BE2C (cell line): Measurements from ENCODE around the gene FXYD2.

Experiments
- DNase-seq: peaks from one replicate; pipeline ENCODE4 v3.0.0-alpha.2; 2020
- H3K27me3 ChIP-seq: fragments of 250-450 bp; sonication (Bioruptor Pico); 2 replicates; pipeline ENCODE4 v1.5.1; 2020; ENCODE audit warnings: mild to moderate bottlenecking
- H3K36me3 ChIP-seq: fragments of 250-450 bp; sonication (Bioruptor Pico); 2 replicates; pipeline ENCODE4 v1.5.1; 2020; ENCODE audit warnings: mild to moderate bottlenecking
- H3K4me1 ChIP-seq: fragments of 250-450 bp; sonication (Bioruptor Pico); 2 replicates; pipeline ENCODE4 v1.5.1; 2020
- H3K4me3 ChIP-seq: 2 replicates; pipeline ENCODE4 v1.5.1; 2011; ENCODE audit warnings: low read depth, low read length
- H3K9me3 ChIP-seq: fragments of 250-450 bp; sonication (Bioruptor Pico); 2 replicates; pipeline ENCODE4 v1.5.1; 2020
- TF ChIP-seq, protein P1 (sequence below): IDR thresholded peaks from 2 replicates; pipeline ENCODE4 v1.5.1; 2012; ENCODE audit warnings: mild to moderate bottlenecking, low read depth, low read length

The FXYD2 gene

DNA sequence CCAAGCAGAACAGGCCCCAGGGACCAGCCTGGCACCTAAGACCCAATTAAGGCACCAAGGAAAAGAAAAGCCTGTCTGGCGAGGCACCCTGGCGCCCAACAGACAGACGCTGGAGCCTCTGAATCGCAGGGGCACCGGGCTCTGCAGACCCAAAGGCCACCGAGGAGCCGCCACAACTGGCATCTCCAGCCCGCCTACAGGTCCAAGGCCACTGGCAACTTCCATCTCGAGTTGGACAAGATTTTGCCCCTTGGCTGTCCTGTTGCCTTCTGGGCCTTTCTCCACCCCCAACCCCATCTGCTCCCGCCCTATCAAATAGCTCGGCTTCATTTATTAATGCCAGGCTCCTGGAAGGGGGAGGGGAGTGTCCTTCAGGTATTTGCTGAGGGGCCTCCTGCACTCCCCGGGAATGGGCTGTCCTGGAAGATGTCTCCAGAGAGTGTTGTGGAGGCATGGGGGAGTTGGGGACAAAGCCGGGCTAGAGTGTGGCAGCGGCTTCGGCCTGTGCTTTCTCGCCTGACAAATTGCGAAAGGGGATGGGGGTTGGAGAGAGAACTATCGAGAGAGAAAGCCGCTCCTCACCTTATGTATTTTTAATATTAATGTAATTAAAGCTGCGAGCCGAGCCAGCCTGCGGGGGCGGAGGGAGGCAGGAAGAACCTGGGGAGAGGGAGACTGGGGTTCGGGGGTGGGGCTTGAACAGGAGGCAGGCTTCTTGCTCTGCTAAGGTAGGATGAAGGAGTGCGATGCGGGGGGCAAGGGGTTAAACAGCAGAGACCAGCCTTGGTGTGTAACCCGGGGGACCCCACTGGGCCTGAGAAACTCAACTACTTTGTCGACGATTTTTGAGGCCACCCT lies 29.5 kb downstream of the FXYD2 start:
- TF ChIP-seq, protein P1, sequence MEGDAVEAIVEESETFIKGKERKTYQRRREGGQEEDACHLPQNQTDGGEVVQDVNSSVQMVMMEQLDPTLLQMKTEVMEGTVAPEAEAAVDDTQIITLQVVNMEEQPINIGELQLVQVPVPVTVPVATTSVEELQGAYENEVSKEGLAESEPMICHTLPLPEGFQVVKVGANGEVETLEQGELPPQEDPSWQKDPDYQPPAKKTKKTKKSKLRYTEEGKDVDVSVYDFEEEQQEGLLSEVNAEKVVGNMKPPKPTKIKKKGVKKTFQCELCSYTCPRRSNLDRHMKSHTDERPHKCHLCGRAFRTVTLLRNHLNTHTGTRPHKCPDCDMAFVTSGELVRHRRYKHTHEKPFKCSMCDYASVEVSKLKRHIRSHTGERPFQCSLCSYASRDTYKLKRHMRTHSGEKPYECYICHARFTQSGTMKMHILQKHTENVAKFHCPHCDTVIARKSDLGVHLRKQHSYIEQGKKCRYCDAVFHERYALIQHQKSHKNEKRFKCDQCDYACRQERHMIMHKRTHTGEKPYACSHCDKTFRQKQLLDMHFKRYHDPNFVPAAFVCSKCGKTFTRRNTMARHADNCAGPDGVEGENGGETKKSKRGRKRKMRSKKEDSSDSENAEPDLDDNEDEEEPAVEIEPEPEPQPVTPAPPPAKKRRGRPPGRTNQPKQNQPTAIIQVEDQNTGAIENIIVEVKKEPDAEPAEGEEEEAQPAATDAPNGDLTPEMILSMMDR, result no peak
- H3K4me1 ChIP-seq, result peaks cover 3% of the 10 kb centered on the region; the same call in 1 of the 2 replicates
- H3K9me3 ChIP-seq, result no peaks in the 10 kb centered on the region
- H3K4me3 ChIP-seq, result no peak overlapping the region
- DNase-seq, result no peak
- peaks cover 28% of the 10 kb centered on the region for H3K27me3 ChIP-seq
- H3K36me3 ChIP-seq, result no peaks in the 10 kb centered on the region

DNA sequence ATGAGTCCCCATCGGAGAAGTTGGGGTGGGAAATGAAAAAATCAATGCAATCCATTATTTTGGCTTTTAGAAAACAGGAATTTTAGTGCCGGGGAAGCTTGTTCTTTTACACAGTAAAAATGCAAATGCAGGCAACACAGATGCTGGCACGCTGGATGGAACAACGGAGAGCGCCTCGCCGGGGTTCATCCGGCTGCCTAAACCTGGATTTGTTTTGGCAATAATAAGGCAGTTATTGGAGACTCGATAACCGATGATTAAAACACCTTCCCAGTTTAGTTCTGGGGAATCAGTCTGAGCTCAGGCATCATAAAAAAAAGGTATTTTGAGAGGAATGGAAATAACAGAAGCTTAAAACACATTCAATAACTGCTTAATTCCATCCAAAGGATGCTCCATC lies 30.4 kb downstream of the FXYD2 start:
- H3K36me3 ChIP-seq, result no peaks in the 10 kb centered on the region
- H3K9me3 ChIP-seq, result no peaks in the 10 kb centered on the region
- no peak overlapping the region for H3K4me3 ChIP-seq
- no peak for DNase-seq
- TF ChIP-seq, protein P1, result no peak
- H3K27me3 ChIP-seq, result peaks cover 28% of the 10 kb centered on the region
- H3K4me1 ChIP-seq, result peaks cover 3% of the 10 kb centered on the region; the same call in 1 of the 2 replicates

DNA sequence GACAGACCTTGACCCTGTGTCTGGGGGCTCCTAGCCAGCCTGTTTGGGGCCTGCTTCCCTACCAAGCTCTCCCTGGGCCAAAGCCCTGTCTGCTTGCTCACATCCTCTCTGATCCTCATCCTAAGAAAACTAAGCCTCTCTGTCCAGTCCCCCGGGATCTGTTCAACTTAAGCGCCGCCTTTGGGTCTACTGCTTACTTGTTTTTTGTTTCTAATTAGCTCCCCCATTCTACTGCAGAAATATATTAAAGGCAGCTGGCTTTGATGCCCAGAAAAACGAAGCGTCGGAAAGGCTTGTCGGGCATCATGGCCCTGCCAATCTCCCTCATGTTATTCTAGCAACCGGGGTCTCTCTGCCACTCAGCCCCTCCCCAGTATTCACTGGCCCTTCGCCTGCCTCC lies 31.0 kb downstream of the FXYD2 start:
- no peak for DNase-seq
- Histone ChIP-seq H3K36me3 (no peaks in the 10 kb centered on the region), H3K27me3 (peaks cover 28% of the 10 kb centered on the region), H3K4me1 (peaks cover 3% of the 10 kb centered on the region; the same call in 1 of the 2 replicates), H3K9me3 (no peaks in the 10 kb centered on the region), H3K4me3 (no peak overlapping the region)
- TF ChIP-seq, protein P1, result no peak

GRCh38 chr11:117792992-117793391 lies 31.6 kb downstream of the FXYD2 start:
- no peak for DNase-seq
- H3K27me3 ChIP-seq, result peaks cover 28% of the 10 kb centered on the region

GRCh38 chr11:117792241-117792640 lies 32.3 kb downstream of the FXYD2 start:
- peaks cover 27% of the 10 kb centered on the region for H3K27me3 ChIP-seq
- H3K36me3 ChIP-seq, result no peaks in the 10 kb centered on the region
- H3K4me1 ChIP-seq, result peaks cover 9% of the 10 kb centered on the region
- TF ChIP-seq, protein P1, result no peak
- H3K4me3 ChIP-seq, result no peak overlapping the region
- DNase-seq, result no peak
- no peaks in the 10 kb centered on the region for H3K9me3 ChIP-seq

More at GRCh38 chr11:117792992-117793391, 31.6 kb downstream of the FXYD2 start:
- Histone ChIP-seq H3K4me1 (peaks cover 3% of the 10 kb centered on the region; the same call in 1 of the 2 replicates), H3K36me3 (no peaks in the 10 kb centered on the region), H3K9me3 (no peaks in the 10 kb centered on the region), H3K4me3 (no peak overlapping the region)
- TF ChIP-seq, protein P1, result no peak

- Histone ChIP-seq H3K4me1 (peaks cover 6% of the 10 kb centered on the region), H3K36me3 (no peaks in the 10 kb centered on the region), H3K9me3 (no peaks in the 10 kb centered on the region), H3K27me3 (peaks cover 7% of the 10 kb centered on the region), H3K4me3 (no peak overlapping the region)
- DNase-seq, result no peak
- TF ChIP-seq, protein P1, result no peak
Measured at GRCh38 chr11:117790279-117790678, 34.3 kb downstream of the FXYD2 start.
